ENCODE results near the gene TRAF4.
"Not testable (repeated sequence)": the region's sequence is repeated elsewhere in the genome, so short reads cannot be mapped to it uniquely, and the experiment has no call there.

The TRAF4 gene

GRCh38 chr17:28733346-28733745, 10.5 kb upstream of the TRAF4 start:
- TF ChIP-seq CTCF (IDR thresholded peaks at IDR 0.05; ENCODE audit: low read depth, low read length, missing control alignments) = no peak
- no peak overlapping the region for H3K27ac ChIP-seq
- in situ Hi-C loops (cut with HindIII; ENCODE audit: low pct_ligation_motif_present, low sequenced_read_pairs) = no loop called here

GRCh38 chr17:28734712-28735241, 9.0 kb upstream of the TRAF4 start:
- in situ Hi-C loops (cut with HindIII; ENCODE audit: low pct_ligation_motif_present, low sequenced_read_pairs) = no loop called here
- no peak for TF ChIP-seq CTCF (IDR thresholded peaks at IDR 0.05; ENCODE audit: low read depth, low read length, missing control alignments)
- DNase-seq = no peak
- Histone ChIP-seq H3K36me3 (replicated peaks) (no peaks in the 10 kb centered on the region), H3K4me3 (ENCODE audit: low read depth, low read length) (no peak overlapping the region), H3K27me3 (replicated peaks) (no peaks in the 10 kb centered on the region), H3K27ac (no peak overlapping the region)

More at GRCh38 chr17:28733346-28733745, 10.5 kb upstream of the TRAF4 start:
- no peaks in the 10 kb centered on the region for H3K27me3 ChIP-seq (replicated peaks)
- no peak overlapping the region for H3K4me3 ChIP-seq (ENCODE audit: low read depth, low read length)
- H3K36me3 ChIP-seq (replicated peaks) = no peaks in the 10 kb centered on the region
- no peak for DNase-seq

GRCh38 chr17:28735242-28735722, 8.5 kb upstream of the TRAF4 start:
- H3K27ac ChIP-seq = no peak overlapping the region
- peak; percentile 26 for DNase-seq
- no peak for TF ChIP-seq CTCF (IDR thresholded peaks at IDR 0.05; ENCODE audit: low read depth, low read length, missing control alignments)
- no peak overlapping the region for H3K4me3 ChIP-seq (ENCODE audit: low read depth, low read length)
- in situ Hi-C loops (cut with HindIII; ENCODE audit: low pct_ligation_motif_present, low sequenced_read_pairs) = no loop called here
- H3K27me3 ChIP-seq (replicated peaks) = no peaks in the 10 kb centered on the region
- no peaks in the 10 kb centered on the region for H3K36me3 ChIP-seq (replicated peaks)

GRCh38 chr17:28735913-28736769, 7.7 kb upstream of the TRAF4 start:
- in situ Hi-C loops (cut with HindIII; ENCODE audit: low pct_ligation_motif_present, low sequenced_read_pairs); DNase-seq; H3K4me3 ChIP-seq (ENCODE audit: low read depth, low read length); H3K36me3 ChIP-seq (replicated peaks); H3K27me3 ChIP-seq (replicated peaks); H3K27ac ChIP-seq: not testable (repeated sequence)

- TF ChIP-seq CTCF (IDR thresholded peaks at IDR 0.05; ENCODE audit: low read depth, low read length, missing control alignments) = no peak
- in situ Hi-C loops (cut with HindIII; ENCODE audit: low pct_ligation_motif_present, low sequenced_read_pairs) = no loop called here
- H3K4me3 ChIP-seq (ENCODE audit: low read depth, low read length) = no peak overlapping the region
Observed at GRCh38 chr17:28737316-28737715, 6.5 kb upstream of the TRAF4 start.

GRCh38 chr17:28737770-28738679, 5.8 kb upstream of the TRAF4 start:
- H3K27me3 ChIP-seq (replicated peaks) = no peaks in the 10 kb centered on the region
- no peak for DNase-seq
- in situ Hi-C loops (cut with HindIII; ENCODE audit: low pct_ligation_motif_present, low sequenced_read_pairs) = no loop called here
- no peaks in the 10 kb centered on the region for H3K36me3 ChIP-seq (replicated peaks)
- H3K4me3 ChIP-seq (ENCODE audit: low read depth, low read length) = no peak overlapping the region
- no peak overlapping the region for H3K27ac ChIP-seq
- TF ChIP-seq CTCF (IDR thresholded peaks at IDR 0.05; ENCODE audit: low read depth, low read length, missing control alignments) = no peak

More at GRCh38 chr17:28737316-28737715, 6.5 kb upstream of the TRAF4 start:
- H3K27me3 ChIP-seq (replicated peaks) = no peaks in the 10 kb centered on the region
- no peak overlapping the region for H3K27ac ChIP-seq
- no peak for DNase-seq
- H3K36me3 ChIP-seq (replicated peaks) = no peaks in the 10 kb centered on the region

Data from brain microvascular endothelial cell (primary cell).